RWPE1 (cell line): ENCODE data around the gene ZBTB26.

Experiments used
- CTCF ChIA-PET: fragments of 350-600 bp; sonication (Branson Sonifier 250); formaldehyde crosslinking; extraction: SDS; loops from one replicate; lab custom pipeline; 2021; lab: Yijun Ruan, JAX
- POLR2A ChIA-PET: fragments of 400-600 bp; formaldehyde crosslinking; extraction: SDS; loops from one replicate; lab custom pipeline; 2020; ENCODE audit warnings: antibody characterized with exemption; ENCODE audit not compliant: low non-redundant PET; lab: Yijun Ruan, JAX
- DNase-seq: peaks from one replicate; pipeline ENCODE4 v3.0.0; 2012; ENCODE audit warnings: low spot score
- H3K27ac ChIP-seq: fragments of 450-650 bp; 2 replicates; pipeline ENCODE4 v1.5.1; 2017
- CTCF ChIP-seq: fragments of 450-650 bp; conservative IDR thresholded peaks from 2 replicates; pipeline ENCODE4 v1.5.1; 2017; ENCODE audit warnings: low read depth, mild to moderate bottlenecking

ZBTB26 gene

DNA sequence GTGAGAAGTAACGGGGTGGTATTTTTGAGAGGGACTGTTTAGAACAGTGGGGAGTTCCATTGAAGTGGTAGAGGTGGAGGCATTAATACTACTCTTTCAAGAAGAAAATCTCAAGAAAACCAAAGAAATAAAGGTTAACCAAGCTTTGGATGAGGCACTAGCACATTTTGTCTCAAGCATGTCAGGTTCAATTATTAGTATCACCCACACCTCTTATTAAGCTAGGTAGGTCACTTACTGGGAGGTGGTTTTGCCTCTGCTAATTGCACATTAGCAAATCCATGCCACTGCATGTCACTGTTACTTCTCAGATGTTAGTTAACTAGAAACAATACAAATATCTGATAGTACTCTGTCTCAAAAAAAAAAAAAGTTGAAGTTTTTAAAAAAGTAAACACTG, 19.7 kb upstream of the ZBTB26 start:
- POLR2A ChIA-PET: no interaction called here
- CTCF ChIA-PET: no interaction called here
- DNase-seq: no peak
- H3K27ac ChIP-seq: no peak overlapping the region
- TF ChIP-seq CTCF: no peak

GRCh38 chr9:122950263-122950662, 19.0 kb upstream of the ZBTB26 start:
- DNase-seq: no peak
- H3K27ac ChIP-seq: no peak overlapping the region
- ChIA-PET CTCF (no interaction called here), POLR2A (no interaction called here)
- no peak for TF ChIP-seq CTCF

DNA sequence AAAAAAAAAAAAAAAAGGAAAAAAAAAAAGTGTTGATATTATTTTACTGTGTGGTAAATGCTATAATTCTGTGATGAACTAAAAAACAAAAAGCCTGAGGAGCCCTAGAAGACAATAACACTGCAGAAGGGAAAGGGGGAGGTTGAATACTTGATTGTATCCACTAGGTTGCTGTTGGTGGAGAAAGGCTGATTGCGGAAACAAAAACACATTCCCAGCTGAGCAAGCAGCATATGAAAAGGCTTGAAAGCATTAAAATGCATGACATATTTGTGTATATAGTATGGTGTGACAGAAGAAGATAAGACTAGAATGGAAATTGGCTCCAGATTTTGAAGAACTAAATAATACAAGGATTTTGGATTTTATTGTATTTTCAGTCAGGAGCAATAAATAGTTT, 18.4 kb upstream of the ZBTB26 start:
- no peak overlapping the region for H3K27ac ChIP-seq
- CTCF ChIA-PET: no interaction called here
- POLR2A ChIA-PET: no interaction called here
- TF ChIP-seq CTCF: no peak
- no peak for DNase-seq

GRCh38 chr9:122948313-122948712, 17.0 kb upstream of the ZBTB26 start:
- no peak overlapping the region for H3K27ac ChIP-seq
- no peak for TF ChIP-seq CTCF
- ChIA-PET CTCF (interaction anchor here (0.6 kb wide), 1 partner anchor 43 kb away, joined by 4 read pairs; no protein-coding TSS in a partner anchor), POLR2A (interaction anchor here (0.6 kb wide), 1 partner anchor 72 kb away, joined by 3 read pairs; no protein-coding TSS in a partner anchor)
- no peak for DNase-seq

DNA sequence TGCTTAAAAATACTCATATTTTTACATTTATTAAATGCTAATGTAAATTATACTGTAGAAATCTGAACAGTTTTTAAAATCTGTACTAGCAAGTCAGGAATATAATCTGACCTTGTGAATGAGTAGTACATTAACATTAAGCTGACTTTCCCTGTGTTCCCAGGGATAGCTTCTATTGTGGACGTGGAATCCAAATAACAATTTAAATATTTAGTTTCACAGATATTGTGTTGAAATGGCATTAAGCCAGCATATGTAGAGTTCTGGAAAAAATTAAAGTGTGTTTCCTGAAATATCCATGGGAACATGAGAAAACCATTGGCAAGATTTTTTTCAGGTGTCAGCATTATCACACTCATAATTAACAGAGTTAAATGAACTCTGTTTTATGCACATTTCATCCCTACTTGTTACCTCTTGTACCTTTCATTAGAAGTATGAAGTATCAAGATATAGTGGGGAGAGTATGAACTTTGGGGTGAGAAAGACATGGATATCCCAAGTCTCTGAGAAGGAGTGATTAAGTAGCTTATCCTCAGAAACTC, 15.2 kb upstream of the ZBTB26 start:
- TF ChIP-seq CTCF: no peak
- no peak overlapping the region for H3K27ac ChIP-seq
- POLR2A ChIA-PET: no interaction called here
- DNase-seq: no peak
- CTCF ChIA-PET: interaction anchor here (0.6 kb wide), 1 partner anchor 24 kb away, joined by 4 read pairs; no protein-coding TSS in a partner anchor

DNA sequence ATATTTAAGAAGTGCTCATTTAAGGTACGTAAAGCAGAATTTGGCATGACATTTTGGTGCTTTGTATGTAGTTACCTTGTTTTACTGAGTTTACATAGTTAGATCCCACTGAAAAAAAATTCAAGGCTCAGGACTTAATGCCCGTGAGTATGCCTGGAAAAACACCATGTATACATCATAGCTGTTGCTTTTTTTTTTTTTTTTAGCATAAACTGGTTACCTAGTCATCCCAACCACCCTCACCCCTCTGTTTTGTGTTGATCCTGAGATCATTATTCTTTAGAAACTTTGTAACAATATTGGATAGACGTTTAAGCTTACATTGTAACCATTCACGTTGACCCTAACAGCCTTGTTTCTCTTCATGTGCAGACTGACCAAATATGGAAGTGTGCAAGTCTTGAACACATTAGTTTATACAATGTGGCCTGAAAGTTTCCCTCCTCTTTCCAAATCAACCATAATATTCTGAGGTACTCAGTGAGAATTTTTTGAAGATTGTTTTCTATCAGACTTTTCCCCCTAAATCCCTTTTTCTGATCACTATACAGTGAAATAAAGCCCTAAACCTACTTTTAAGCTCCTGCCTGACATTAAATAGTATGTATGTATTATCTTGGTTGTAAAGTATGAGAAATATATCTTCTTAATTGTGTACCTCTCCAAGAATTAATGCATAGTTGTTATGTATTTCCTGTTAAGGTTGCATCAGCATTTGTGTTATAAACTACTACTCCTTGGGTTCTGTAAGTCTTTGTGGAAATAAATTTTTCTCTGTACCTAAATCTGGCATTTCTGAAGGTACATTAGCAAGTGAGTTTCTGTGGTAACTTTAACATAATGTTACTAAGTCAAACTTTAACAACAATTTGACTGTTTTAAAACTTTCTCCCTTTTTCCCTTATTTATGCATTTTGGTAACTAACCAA, 13.9 kb upstream of the ZBTB26 start:
- CTCF ChIA-PET: no interaction called here
- no peak overlapping the region for H3K27ac ChIP-seq
- POLR2A ChIA-PET: no interaction called here
- no peak for TF ChIP-seq CTCF
- DNase-seq: no peak
